HL-60 (cell line): ENCODE data around the gene TSPYL6.
"Not testable (repeated sequence)": the region's sequence is repeated elsewhere in the genome, so short reads cannot be mapped to it uniquely, and the experiment has no call there.

ENCODE experiments used
- DNase-seq, 2 experiments: peaks; one replicate each; pipeline ENCODE4 v3.0.0-alpha.2; 2010 to 2020; ENCODE audit warnings: low read depth in 1 of 2, low spot score in 1 of 2
- H3K27ac ChIP-seq: fragments of 250-450 bp; sonication (Bioruptor Pico); replicated peaks from 2 replicates; pipeline ENCODE4 v1.5.1; 2020; ENCODE audit warnings: mild to moderate bottlenecking, moderate library complexity
- H3K27me3 ChIP-seq: fragments of 250-450 bp; sonication (Bioruptor Pico); 2 replicates; pipeline ENCODE4 v1.5.1; 2021; ENCODE audit warnings: mild to moderate bottlenecking, moderate library complexity; ENCODE audit not compliant: insufficient read depth, poor library complexity, severe bottlenecking
- H3K4me3 ChIP-seq: replicated peaks from 2 replicates; pipeline ENCODE4 v1.5.1; 2011; ENCODE audit warnings: mild to moderate bottlenecking, control low read depth, low read length; ENCODE audit not compliant: insufficient read depth
- GABPA ChIP-seq: IDR thresholded peaks from 2 replicates; pipeline ENCODE4 v1.6.1; 2012; ENCODE audit warnings: low read depth
- POLR2AphosphoS5 ChIP-seq: IDR thresholded peaks from 2 replicates; pipeline ENCODE4 v1.6.1; 2012; ENCODE audit warnings: low read depth
- REST ChIP-seq: IDR thresholded peaks from 2 replicates; pipeline ENCODE4 v1.6.1; 2012; ENCODE audit warnings: low read depth; ENCODE audit not compliant: insufficient replicate concordance
- SPI1 ChIP-seq: IDR thresholded peaks from 2 replicates; pipeline ENCODE4 v1.6.1; 2012; ENCODE audit warnings: low read depth, mild to moderate bottlenecking, borderline replicate concordance
- TF ChIP-seq, protein P1 (sequence below): IDR thresholded peaks from one replicate; pipeline ENCODE4 v1.5.1; 2011; ENCODE audit warnings: low read length, control low read depth, inconsistent platforms; ENCODE audit not compliant: insufficient read depth

Gene TSPYL6

DNA sequence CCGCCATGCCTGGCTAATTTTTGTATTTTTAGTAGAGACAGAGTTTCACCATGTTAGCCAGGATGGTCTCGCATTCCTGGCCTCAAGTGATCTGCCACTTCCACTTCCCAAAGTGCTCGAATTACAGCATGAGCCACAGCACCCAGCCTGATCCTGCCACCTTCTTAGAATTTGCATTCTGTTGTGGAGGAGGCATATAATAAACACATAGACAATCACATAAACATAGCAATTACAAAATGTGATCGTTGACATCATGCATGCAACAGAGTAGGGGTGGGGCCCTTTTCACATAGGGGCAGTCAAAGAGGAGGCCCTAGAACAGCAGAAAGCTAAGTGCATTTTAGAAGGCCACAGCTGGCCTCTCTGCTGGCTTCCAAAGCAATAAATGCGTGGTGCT, 39.9 kb upstream of the TSPYL6 start:
- no peak overlapping the region for H3K27ac ChIP-seq
- TF ChIP-seq, protein P1, sequence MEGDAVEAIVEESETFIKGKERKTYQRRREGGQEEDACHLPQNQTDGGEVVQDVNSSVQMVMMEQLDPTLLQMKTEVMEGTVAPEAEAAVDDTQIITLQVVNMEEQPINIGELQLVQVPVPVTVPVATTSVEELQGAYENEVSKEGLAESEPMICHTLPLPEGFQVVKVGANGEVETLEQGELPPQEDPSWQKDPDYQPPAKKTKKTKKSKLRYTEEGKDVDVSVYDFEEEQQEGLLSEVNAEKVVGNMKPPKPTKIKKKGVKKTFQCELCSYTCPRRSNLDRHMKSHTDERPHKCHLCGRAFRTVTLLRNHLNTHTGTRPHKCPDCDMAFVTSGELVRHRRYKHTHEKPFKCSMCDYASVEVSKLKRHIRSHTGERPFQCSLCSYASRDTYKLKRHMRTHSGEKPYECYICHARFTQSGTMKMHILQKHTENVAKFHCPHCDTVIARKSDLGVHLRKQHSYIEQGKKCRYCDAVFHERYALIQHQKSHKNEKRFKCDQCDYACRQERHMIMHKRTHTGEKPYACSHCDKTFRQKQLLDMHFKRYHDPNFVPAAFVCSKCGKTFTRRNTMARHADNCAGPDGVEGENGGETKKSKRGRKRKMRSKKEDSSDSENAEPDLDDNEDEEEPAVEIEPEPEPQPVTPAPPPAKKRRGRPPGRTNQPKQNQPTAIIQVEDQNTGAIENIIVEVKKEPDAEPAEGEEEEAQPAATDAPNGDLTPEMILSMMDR = no peak
- TF ChIP-seq GABPA (no peak), SPI1 (no peak), POLR2AphosphoS5 (no peak), REST (no peak)
- DNase-seq = no peak
- H3K27me3 ChIP-seq = no peaks in the 10 kb centered on the region
- no peak overlapping the region for H3K4me3 ChIP-seq

GRCh38 chr2:54294665-54295064, 38.6 kb upstream of the TSPYL6 start:
- not testable (repeated sequence) for DNase-seq, H3K27ac ChIP-seq, H3K27me3 ChIP-seq, H3K4me3 ChIP-seq

GRCh38 chr2:54290356-54291025, 34.5 kb upstream of the TSPYL6 start:
- Histone ChIP-seq H3K27ac (no peak overlapping the region), H3K4me3 (no peak overlapping the region), H3K27me3 (no peaks in the 10 kb centered on the region)
- no peak for TF ChIP-seq SPI1
- no peak for TF ChIP-seq REST
- TF ChIP-seq GABPA = no peak
- no peak for TF ChIP-seq POLR2AphosphoS5
- TF ChIP-seq, protein P1 = no peak
- DNase-seq = no peak

DNA sequence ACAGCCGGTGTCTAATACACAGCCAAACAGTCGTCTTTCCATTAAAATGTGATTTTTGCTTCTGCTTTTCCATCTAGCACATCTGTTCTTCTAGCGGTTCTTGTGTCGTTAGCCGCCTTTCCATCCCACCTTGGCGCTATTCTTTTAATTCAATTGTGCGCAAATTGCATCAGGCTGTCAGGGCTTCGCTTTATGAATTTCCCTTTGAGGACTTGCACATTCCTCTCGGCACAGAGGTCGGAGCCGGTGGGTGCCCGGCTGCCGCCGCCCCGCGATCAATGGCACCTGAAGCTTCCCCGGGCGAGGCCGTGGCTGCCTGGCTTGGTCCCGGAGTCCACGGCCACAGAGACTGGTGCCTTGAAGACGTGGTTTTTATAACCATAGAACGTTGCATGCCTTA, 33.9 kb upstream of the TSPYL6 start:
- TF ChIP-seq POLR2AphosphoS5 (no peak), REST (no peak), GABPA (no peak), SPI1 (no peak)
- TF ChIP-seq, protein P1 = no peak
- H3K4me3 ChIP-seq = no peak overlapping the region
- H3K27me3 ChIP-seq = no peaks in the 10 kb centered on the region
- DNase-seq = no peak
- H3K27ac ChIP-seq = no peak overlapping the region
